ENCODE measurements around the gene TMEM79. TPM values are rescaled to one million over a fixed set of nuclear protein-coding genes. Genes with fewer than 3 reads are reported as not detected.

Gene TMEM79
- total and polyA plus RNA-seq, 4 experiments from 2014 or later = 0.93 to 16.8 (median 11.0) TPM

DNA sequence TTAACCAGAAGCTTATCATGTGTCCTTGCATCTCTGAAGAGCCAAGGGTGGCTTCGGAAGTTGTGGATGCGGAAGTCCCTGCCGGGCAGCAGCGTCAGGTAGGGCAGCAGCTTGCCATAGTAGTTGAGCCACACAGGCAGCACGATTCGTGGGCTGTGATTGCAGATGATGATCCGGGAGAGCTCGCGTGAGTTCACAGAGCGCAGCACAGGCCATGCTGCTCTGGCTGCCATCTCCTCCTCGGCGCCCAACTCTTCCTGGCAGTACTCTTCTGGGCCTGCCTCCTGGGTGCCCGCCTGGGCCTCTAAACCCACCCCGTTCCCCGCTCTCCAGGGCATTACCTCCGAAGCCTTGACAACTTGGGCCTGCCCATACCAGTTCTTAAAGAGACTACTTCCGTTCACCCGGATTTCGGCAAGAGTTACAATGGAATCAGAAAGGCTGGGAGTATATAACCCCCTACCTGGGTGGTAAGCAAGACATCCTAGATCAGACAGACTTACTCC lies 14.8 kb downstream of the TMEM79 start, which contains the start of gene VHLL:
Gene VHLL (minus strand): TSS at position 456 of the 506 bp plus-strand sequence. CDS start 118 bp downstream, at position 338.
- intact Hi-C loops (cut with micrococcal nuclease) = no loop called here
- Histone ChIP-seq H3K4me3 (ENCODE audit: low read length in 2 of 2) (no peak within 1 kb of the TSS), H3K4me1 (ENCODE audit: insufficient read depth, low read length) (peaks cover 17% of the 10 kb centered on the region), H3K27ac (ENCODE audit: low read depth, low read length) (no peak within 1 kb of the TSS), H3K36me3 (ENCODE audit: insufficient read depth, low read length) (no peaks in the 10 kb centered on the region), H3K9me3 (ENCODE audit: control insufficient read depth in 1 of 2, low read length in 2 of 2) (no peaks in the 10 kb centered on the region), H3K27me3 (ENCODE audit: insufficient read depth, low read length) (no peaks in the 10 kb centered on the region)
- Mint-ChIP-seq H3K36me3 (peaks cover 0 to 4% of the 10 kb centered on the region in 2 donors), H3K9me3 (no peaks in the 10 kb centered on the region), H3K27ac (peak within 1 kb of the TSS in 1 of 7 donors; percentile 30), H3K4me3 (no peak within 1 kb of the TSS), H3K4me1 (peaks cover 12 to 20% (median 15%) of the 10 kb centered on the region in 4 donors), H3K27me3 (no peaks in the 10 kb centered on the region)
- no peak for DNase-seq
- ChIA-PET CTCF (ENCODE audit: partially characterized antibody) (no interaction called here), POLR2A (ENCODE audit: partially characterized antibody) (interaction anchor here (0.9 kb wide), 1 partner anchor 16 kb away, joined by 3 read pairs; the partner anchor contains the start of gene SMG5)

DNA sequence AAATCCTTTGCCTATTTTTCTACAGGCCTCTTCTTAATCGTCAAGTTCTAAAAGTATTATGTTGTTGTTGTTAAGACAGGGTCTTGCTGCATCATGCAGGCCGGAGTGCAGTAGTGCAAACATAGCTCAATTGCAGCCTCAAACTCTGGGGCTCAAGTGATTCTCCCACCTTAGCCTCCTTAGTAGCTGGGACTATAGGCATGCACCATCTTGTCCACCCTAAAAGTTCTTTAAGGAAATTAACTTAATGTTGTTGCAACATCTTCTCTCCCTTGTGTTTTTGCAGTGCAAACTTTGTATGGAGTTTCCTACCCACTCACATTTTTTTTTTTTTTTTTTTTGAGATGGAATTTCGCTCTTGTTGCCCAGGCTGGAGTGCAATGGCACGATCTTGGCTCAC lies 19.1 kb downstream of the TMEM79 start:
- no peak overlapping the region for H3K27ac Mint-ChIP-seq
- Histone ChIP-seq H3K4me3 (ENCODE audit: low read length in 2 of 2) (no peak overlapping the region), H3K27ac (ENCODE audit: low read depth, low read length) (no peak overlapping the region), H3K4me1 (ENCODE audit: insufficient read depth, low read length) (no peaks in the 10 kb centered on the region), H3K27me3 (ENCODE audit: insufficient read depth, low read length) (no peaks in the 10 kb centered on the region), H3K9me3 (ENCODE audit: control insufficient read depth in 1 of 2, low read length in 2 of 2) (no peaks in the 10 kb centered on the region), H3K36me3 (ENCODE audit: insufficient read depth, low read length) (peaks cover 7% of the 10 kb centered on the region)
- H3K36me3 Mint-ChIP-seq = peaks cover 9 to 16% of the 10 kb centered on the region in 2 donors
- DNase-seq = no peak
- ChIA-PET POLR2A (ENCODE audit: partially characterized antibody) (interaction anchor here (3.1 kb wide), 1 partner anchor 21 kb away, joined by 11 read pairs; the partner anchor contains the start of gene SMG5), CTCF (ENCODE audit: partially characterized antibody) (interaction anchor here (0.7 to 1.1 kb wide), 2 partner anchors 15 to 17 kb away, joined by 3 to 4 read pairs; no protein-coding TSS in a partner anchor)
- H3K9me3 Mint-ChIP-seq = no peaks in the 10 kb centered on the region
- no peaks in the 10 kb centered on the region for H3K4me1 Mint-ChIP-seq
- no peak overlapping the region for H3K4me3 Mint-ChIP-seq
- intact Hi-C loops (cut with micrococcal nuclease) = no loop called here
- no peaks in the 10 kb centered on the region for H3K27me3 Mint-ChIP-seq

DNA sequence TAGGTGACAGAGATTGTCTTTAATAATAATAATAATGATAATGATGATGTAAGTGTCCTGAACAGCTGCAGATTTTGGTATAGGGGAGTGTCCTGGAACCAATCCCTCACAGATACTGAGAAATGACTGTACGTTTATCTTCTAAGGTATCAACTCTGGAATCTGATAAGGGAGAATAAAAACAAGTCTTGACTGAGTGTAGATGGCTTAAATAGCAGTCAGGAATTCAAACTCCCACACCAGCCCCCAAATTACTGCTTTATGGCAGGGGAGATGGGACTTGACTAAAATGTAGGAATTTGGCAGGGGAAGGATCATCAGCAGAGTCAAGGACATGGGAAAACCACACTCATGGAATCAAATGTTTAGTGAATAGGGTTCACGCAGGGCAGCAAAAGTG lies 21.1 kb downstream of the TMEM79 start:
- H3K4me3 Mint-ChIP-seq = no peak overlapping the region
- ChIA-PET CTCF (ENCODE audit: partially characterized antibody) (interaction anchor here (1.3 kb wide), 1 partner anchor 14 kb away, joined by 4 read pairs; no protein-coding TSS in a partner anchor), POLR2A (ENCODE audit: partially characterized antibody) (interaction anchor here (3.1 kb wide), 1 partner anchor 23 kb away, joined by 11 read pairs; the partner anchor contains the start of gene SMG5)
- H3K27ac Mint-ChIP-seq = no peak overlapping the region
- Histone ChIP-seq H3K36me3 (ENCODE audit: insufficient read depth, low read length) (peaks cover 24% of the 10 kb centered on the region), H3K4me3 (ENCODE audit: low read length in 2 of 2) (no peak overlapping the region), H3K27me3 (ENCODE audit: insufficient read depth, low read length) (no peaks in the 10 kb centered on the region), H3K9me3 (ENCODE audit: control insufficient read depth in 1 of 2, low read length in 2 of 2) (no peaks in the 10 kb centered on the region), H3K27ac (ENCODE audit: low read depth, low read length) (no peak overlapping the region), H3K4me1 (ENCODE audit: insufficient read depth, low read length) (no peaks in the 10 kb centered on the region)
- no peaks in the 10 kb centered on the region for H3K4me1 Mint-ChIP-seq
- no peak for DNase-seq
- intact Hi-C loops (cut with micrococcal nuclease) = no loop called here
- no peaks in the 10 kb centered on the region for H3K9me3 Mint-ChIP-seq
- peaks cover 16 to 27% of the 10 kb centered on the region in 2 donors for H3K36me3 Mint-ChIP-seq
- no peaks in the 10 kb centered on the region for H3K27me3 Mint-ChIP-seq

DNA sequence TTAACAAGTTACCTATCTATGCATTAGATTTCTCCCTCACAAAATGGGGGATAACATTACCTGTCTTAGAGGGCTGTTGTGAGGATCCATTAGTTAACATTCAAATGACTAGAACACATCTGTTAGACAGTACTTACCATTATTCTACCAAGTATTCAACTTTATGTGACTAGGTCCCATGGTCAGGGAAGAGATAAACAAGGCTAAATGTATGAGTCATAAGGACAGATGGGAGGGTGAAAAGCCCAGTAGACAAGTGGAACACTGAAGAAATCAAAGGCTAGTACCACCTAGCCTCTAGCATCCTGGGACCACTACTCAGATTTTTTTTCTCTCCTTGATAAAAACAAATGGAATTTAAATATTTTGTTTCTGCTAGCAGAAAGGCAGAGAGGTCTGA lies 24.0 kb downstream of the TMEM79 start:
- Mint-ChIP-seq H3K4me1 (no peaks in the 10 kb centered on the region), H3K9me3 (no peaks in the 10 kb centered on the region), H3K27me3 (no peaks in the 10 kb centered on the region), H3K27ac (no peak overlapping the region), H3K4me3 (no peak overlapping the region), H3K36me3 (peaks cover 24 to 48% of the 10 kb centered on the region in 2 donors)
- no peak for DNase-seq
- Histone ChIP-seq H3K4me3 (ENCODE audit: low read length in 2 of 2) (no peak overlapping the region), H3K36me3 (ENCODE audit: insufficient read depth, low read length) (peaks cover 46% of the 10 kb centered on the region), H3K4me1 (ENCODE audit: insufficient read depth, low read length) (no peaks in the 10 kb centered on the region), H3K27ac (ENCODE audit: low read depth, low read length) (no peak overlapping the region), H3K9me3 (ENCODE audit: control insufficient read depth in 1 of 2, low read length in 2 of 2) (no peaks in the 10 kb centered on the region), H3K27me3 (ENCODE audit: insufficient read depth, low read length) (no peaks in the 10 kb centered on the region)
- ChIA-PET POLR2A (ENCODE audit: partially characterized antibody) (interaction anchor here (1.1 kb wide), 1 partner anchor 12 kb away, joined by 3 read pairs; the partner anchor contains the start of gene GLMP), CTCF (ENCODE audit: partially characterized antibody) (interaction anchor here (1.6 kb wide), 1 partner anchor 11 kb away, joined by 5 read pairs; no protein-coding TSS in a partner anchor)
- intact Hi-C loops (cut with micrococcal nuclease) = no loop called here

DNA sequence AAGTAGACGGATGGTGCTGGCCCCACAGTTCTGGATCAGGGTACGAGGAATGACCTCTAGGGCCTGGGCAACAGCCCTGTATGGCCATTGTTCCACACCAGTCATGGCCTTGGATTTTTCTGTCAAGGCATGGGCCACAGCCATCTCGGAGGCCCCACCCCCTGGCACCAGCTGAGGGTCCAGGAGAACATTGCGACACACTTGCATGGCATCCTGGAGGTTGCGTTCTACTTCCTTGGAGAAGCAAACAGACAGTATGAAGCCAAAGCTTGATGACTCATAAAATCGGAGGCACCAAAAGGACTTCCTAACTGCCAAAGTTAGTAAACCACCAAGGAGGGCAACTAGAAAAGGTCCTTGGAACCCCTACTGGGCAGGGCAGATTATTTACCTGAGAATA lies 26.8 kb downstream of the TMEM79 start:
- no peak overlapping the region for H3K4me3 Mint-ChIP-seq
- H3K27me3 ChIP-seq (ENCODE audit: insufficient read depth, low read length) = no peaks in the 10 kb centered on the region
- no peak for DNase-seq
- no peaks in the 10 kb centered on the region for H3K27me3 Mint-ChIP-seq
- peaks cover 0 to 2% (median 0%) of the 10 kb centered on the region in 4 donors for H3K4me1 Mint-ChIP-seq
- CTCF ChIA-PET (ENCODE audit: partially characterized antibody) = no interaction called here
- H3K4me3 ChIP-seq (ENCODE audit: low read length in 2 of 2) = no peak overlapping the region
- peak overlapping the region in 2 of 7 donors; percentile 43 to 44 for H3K27ac Mint-ChIP-seq
- intact Hi-C loops (cut with micrococcal nuclease) = no loop called here
- no peak overlapping the region for H3K27ac ChIP-seq (ENCODE audit: low read depth, low read length)
- H3K9me3 ChIP-seq (ENCODE audit: control insufficient read depth in 1 of 2, low read length in 2 of 2) = no peaks in the 10 kb centered on the region
- H3K36me3 ChIP-seq (ENCODE audit: insufficient read depth, low read length) = peaks cover 59% of the 10 kb centered on the region
- peaks cover 32 to 68% of the 10 kb centered on the region in 2 donors for H3K36me3 Mint-ChIP-seq
- POLR2A ChIA-PET (ENCODE audit: partially characterized antibody) = no interaction called here
- no peaks in the 10 kb centered on the region for H3K9me3 Mint-ChIP-seq
- no peaks in the 10 kb centered on the region for H3K4me1 ChIP-seq (ENCODE audit: insufficient read depth, low read length)

DNA sequence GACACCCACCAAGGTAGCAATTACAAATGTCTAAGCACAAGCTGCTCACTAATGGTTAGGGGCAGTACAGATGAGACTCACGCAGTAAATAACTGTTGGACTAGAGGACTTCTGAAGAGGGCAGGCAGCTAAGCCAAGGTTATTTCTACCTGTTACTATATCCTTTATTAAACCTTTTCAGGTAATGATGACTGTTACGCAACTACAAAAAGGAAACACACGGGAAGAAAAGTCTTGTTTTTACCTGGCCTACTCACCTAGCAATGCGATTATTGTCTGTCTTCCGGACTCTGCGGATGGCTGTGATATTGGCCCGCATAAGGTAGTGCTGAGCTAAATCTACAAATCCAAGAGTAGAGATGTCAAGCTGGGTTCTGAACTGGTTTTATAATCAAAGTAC lies 32.8 kb downstream of the TMEM79 start:
- Histone ChIP-seq H3K27me3 (ENCODE audit: insufficient read depth, low read length) (no peaks in the 10 kb centered on the region), H3K36me3 (ENCODE audit: insufficient read depth, low read length) (peaks cover 66% of the 10 kb centered on the region), H3K27ac (ENCODE audit: low read depth, low read length) (no peak overlapping the region), H3K4me3 (ENCODE audit: low read length in 2 of 2) (no peak overlapping the region), H3K4me1 (ENCODE audit: insufficient read depth, low read length) (no peaks in the 10 kb centered on the region), H3K9me3 (ENCODE audit: control insufficient read depth in 1 of 2, low read length in 2 of 2) (no peaks in the 10 kb centered on the region)
- H3K27ac Mint-ChIP-seq = peak overlapping the region in 1 of 7 donors; percentile 43
- ChIA-PET POLR2A (ENCODE audit: partially characterized antibody) (no interaction called here), CTCF (ENCODE audit: partially characterized antibody) (interaction anchor here (0.7 to 0.9 kb wide), 3 partner anchors 45 to 226 kb away, joined by 3 to 4 read pairs (median 3); no protein-coding TSS in a partner anchor)
- H3K4me1 Mint-ChIP-seq = peaks cover 0 to 2% (median under 1%) of the 10 kb centered on the region in 4 donors
- H3K9me3 Mint-ChIP-seq = no peaks in the 10 kb centered on the region
- peaks cover 38 to 83% of the 10 kb centered on the region in 2 donors for H3K36me3 Mint-ChIP-seq
- no peak for DNase-seq
- no peak overlapping the region for H3K4me3 Mint-ChIP-seq
- H3K27me3 Mint-ChIP-seq = no peaks in the 10 kb centered on the region
- intact Hi-C loops (cut with micrococcal nuclease) = no loop called here

DNA sequence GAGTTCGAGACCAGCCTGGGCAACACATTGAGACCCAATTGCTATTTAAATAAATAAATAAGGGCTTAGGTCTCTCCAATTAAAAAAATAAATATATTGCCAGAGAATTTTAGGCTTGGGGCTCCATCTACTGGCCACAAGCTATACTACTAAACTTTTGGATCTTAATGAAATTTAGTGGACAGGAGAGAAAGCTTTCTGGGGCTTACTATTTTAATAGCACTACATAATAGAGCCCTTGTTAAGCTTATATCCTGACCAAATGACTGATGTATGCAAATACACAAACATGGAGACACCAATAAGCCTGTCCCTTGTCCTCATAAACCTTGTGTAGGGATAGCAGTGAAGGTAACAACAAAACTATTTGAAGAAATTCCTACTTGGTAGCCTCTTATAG lies 35.5 kb downstream of the TMEM79 start:
- no peaks in the 10 kb centered on the region for H3K4me1 ChIP-seq (ENCODE audit: insufficient read depth, low read length)
- intact Hi-C loops (cut with micrococcal nuclease) = loop anchor here (2.0 kb wide), 1 partner anchor 173 kb away; no protein-coding TSS in a partner anchor
- peak in 3 of 5 donors; percentile 13 to 33 (median 27) for DNase-seq
- ChIA-PET CTCF (ENCODE audit: partially characterized antibody) (interaction anchor here (0.6 to 2.5 kb wide), 20 partner anchors 10 to 227 kb away, joined by 3 to 17 read pairs (median 4); partner anchors contain the start of genes CCT3 and PMF1), POLR2A (ENCODE audit: partially characterized antibody) (no interaction called here)
- H3K27ac ChIP-seq (ENCODE audit: low read depth, low read length) = no peak overlapping the region
- no peaks in the 10 kb centered on the region for H3K27me3 Mint-ChIP-seq
- no peaks in the 10 kb centered on the region for H3K27me3 ChIP-seq (ENCODE audit: insufficient read depth, low read length)
- no peak overlapping the region for H3K27ac Mint-ChIP-seq
- H3K36me3 ChIP-seq (ENCODE audit: insufficient read depth, low read length) = peaks cover 67% of the 10 kb centered on the region
- H3K4me3 ChIP-seq (ENCODE audit: low read length in 2 of 2) = no peak overlapping the region
- no peak overlapping the region for H3K4me3 Mint-ChIP-seq
- peaks cover 34 to 76% of the 10 kb centered on the region in 2 donors for H3K36me3 Mint-ChIP-seq
- peaks cover 0 to 2% (median 0%) of the 10 kb centered on the region in 4 donors for H3K4me1 Mint-ChIP-seq
- no peaks in the 10 kb centered on the region for H3K9me3 ChIP-seq (ENCODE audit: control insufficient read depth in 1 of 2, low read length in 2 of 2)
- H3K9me3 Mint-ChIP-seq = no peaks in the 10 kb centered on the region
